Measurements from ENCODE around the gene OXER1.

GRCh38 chr2:42804891-42805290, 41.0 kb upstream of the OXER1 start:
- TF ChIP-seq MAX (IDR thresholded peaks at IDR 0.05) (no peak), RXRA (IDR thresholded peaks at IDR 0.05) (no peak), CTCF (IDR thresholded peaks at IDR 0.05; ENCODE audit: low read depth, low read length, missing input control) (no peak), REST (IDR thresholded peaks at IDR 0.05) (no peak), FOXA1 (IDR thresholded peaks at IDR 0.05) (no peak), TAF1 (conservative IDR thresholded peaks at IDR 0.05) (no peak), HNF4G (IDR thresholded peaks at IDR 0.05) (no peak), GABPA (IDR thresholded peaks at IDR 0.05 in 1 of 2, conservative IDR thresholded peaks at IDR 0.05 in 1 of 2) (no peak), SP1 (IDR thresholded peaks at IDR 0.05) (no peak), ZBTB33 (IDR thresholded peaks at IDR 0.05) (no peak), FOXA2 (IDR thresholded peaks at IDR 0.05) (no peak), ATF3 (IDR thresholded peaks at IDR 0.05) (no peak)

Measured in liver (tissue), 3 donors.